H1 (cell line): ENCODE results near the gene RXRA. TPM values are rescaled to one million over a fixed set of nuclear protein-coding genes. Genes with fewer than 3 reads are reported as not detected.
A peak's percentile ranks its signal among the peaks of the same experiment; 100 is the strongest.

Experiments
- CTCF ChIA-PET: fragments of 300-600 bp; sonication (Branson Sonifier 250); formaldehyde crosslinking; loops from one replicate; lab custom pipeline; 2021; ENCODE audit not compliant: partially characterized antibody; lab: Charles Lee
- POLR2A ChIA-PET: fragments of 300-600 bp; sonication (Branson Sonifier 250); formaldehyde crosslinking; loops from one replicate; lab custom pipeline; 2021; ENCODE audit warnings: inconsistent platforms; ENCODE audit not compliant: partially characterized antibody; lab: Charles Lee
- DNase-seq, 2 experiments: peaks; one replicate each; pipeline versions ENCODE4 v3.0.0 to v3.0.0-alpha.2; 2010 to 2022; ENCODE audit warnings: low spot score in 2 of 2, low read depth in 1 of 2, mixed read lengths in 1 of 2
- FAIRE-seq: peaks from 2 replicates; lab custom pipeline; 2011; peaks lifted over from hg19 to GRCh38; lab: Jason Lieb, UNC
- H2AFZ ChIP-seq: 2 replicates; pipeline ENCODE4 v1.8.1; 2012; ENCODE audit warnings: low read length, inconsistent platforms
- H2AK5ac ChIP-seq: 2 replicates; pipeline ENCODE4 v1.6.1; 2013; ENCODE audit warnings: low read depth, low read length
- H2BK120ac ChIP-seq: replicated peaks from 2 replicates; pipeline ENCODE3; 2013; ENCODE audit warnings: low read depth, low read length, inconsistent platforms
- H2BK12ac ChIP-seq: 2 replicates; pipeline ENCODE4 v1.6.1; 2013; ENCODE audit warnings: low read depth, low read length
- H2BK15ac ChIP-seq: 2 replicates; pipeline ENCODE4 v1.6.1; 2013; ENCODE audit warnings: low read length
- H2BK20ac ChIP-seq: 2 replicates; pipeline ENCODE4 v1.6.1; 2013; ENCODE audit warnings: low read length
- H2BK5ac ChIP-seq: 2 replicates; pipeline ENCODE4 v1.6.1; 2013; ENCODE audit warnings: low read depth, low read length
- H3K14ac ChIP-seq: 2 replicates; pipeline ENCODE4 v1.6.1; 2013; ENCODE audit warnings: inconsistent platforms; ENCODE audit not compliant: insufficient read length
- H3K18ac ChIP-seq: 2 replicates; pipeline ENCODE4 v1.6.1; 2013; ENCODE audit warnings: low read length; ENCODE audit errors: extremely low read depth
- H3K23ac ChIP-seq: 2 replicates; pipeline ENCODE4 v1.6.1; 2013; ENCODE audit warnings: inconsistent platforms; ENCODE audit not compliant: insufficient read length
- H3K23me2 ChIP-seq: 2 replicates; pipeline ENCODE4 v1.6.1; 2013; ENCODE audit warnings: low read depth, low read length
- H3K27ac ChIP-seq: 2 replicates; pipeline ENCODE4 v1.6.1; 2011; ENCODE audit warnings: low read depth, low read length, inconsistent platforms
- H3K27me3 ChIP-seq, 4 experiments: replicated peaks in 1 of 4; 1 replicate in 1 of 4; 2 replicates in 3 of 4; pipeline versions ENCODE4 v1.6.1 to v1.8.1; 2011 to 2013; ENCODE audit warnings: low read length in 3 of 4, mild to moderate bottlenecking in 3 of 4, inconsistent platforms in 2 of 4, mixed read lengths in 2 of 4, moderate library complexity in 1 of 4; ENCODE audit not compliant: control insufficient read depth in 3 of 4, insufficient read depth in 3 of 4; ENCODE audit errors: extremely low read depth in 1 of 4
- H3K36me3 ChIP-seq, 4 experiments: 2 replicates each; pipeline versions ENCODE4 v1.6.1 to v1.8.1; 2011 to 2013; ENCODE audit warnings: mild to moderate bottlenecking in 4 of 4, low read length in 3 of 4, moderate library complexity in 2 of 4, control low read depth in 1 of 4, inconsistent platforms in 1 of 4; ENCODE audit not compliant: insufficient read depth in 4 of 4, control insufficient read depth in 2 of 4
- H3K4ac ChIP-seq: replicated peaks from 2 replicates; pipeline ENCODE3; 2013; ENCODE audit warnings: low read length, low read depth, mixed read lengths, inconsistent platforms; ENCODE audit not compliant: insufficient read length
- H3K4me1 ChIP-seq, 4 experiments: replicated peaks in 1 of 4; 1 replicate in 1 of 4; 2 replicates in 3 of 4; pipeline versions ENCODE4 v1.6.1 to v1.8.1; 2011 to 2013; ENCODE audit warnings: low read length in 3 of 4, inconsistent platforms in 2 of 4, mixed read lengths in 1 of 4; ENCODE audit not compliant: insufficient read depth in 4 of 4, control insufficient read depth in 3 of 4
- H3K4me2 ChIP-seq, 2 experiments: 2 replicates each; pipeline versions ENCODE4 v1.6.1 to v1.8.1; 2011 to 2013; ENCODE audit warnings: low read depth in 2 of 2, low read length in 2 of 2, control low read depth in 1 of 2, inconsistent platforms in 1 of 2, mild to moderate bottlenecking in 1 of 2; ENCODE audit not compliant: insufficient read depth in 1 of 2
- H3K4me3 ChIP-seq, 4 experiments: fragments of 200-600, 300-600 bp in 1 of 4; sonication (generic), shearing (Covaris generic), sonication (Bioruptor Twin) in 1 of 4; 2 replicates each; pipeline versions ENCODE4 v1.5.1 to v1.8.1; 2011 to 2016; ENCODE audit warnings: low read length in 4 of 4, low read depth in 3 of 4, control low read depth in 2 of 4, inconsistent platforms in 2 of 4, mild to moderate bottlenecking in 2 of 4, mixed read lengths in 1 of 4, moderate library complexity in 1 of 4; ENCODE audit not compliant: insufficient read depth in 2 of 4; ENCODE audit errors: extremely low read depth in 1 of 4
- H3K56ac ChIP-seq: replicated peaks from 2 replicates; pipeline ENCODE3; 2013; ENCODE audit warnings: low read depth, mild to moderate bottlenecking, mixed read lengths, low read length, inconsistent platforms; ENCODE audit not compliant: insufficient read length
- H3K79me1 ChIP-seq: 2 replicates; pipeline ENCODE4 v1.6.1; 2013; ENCODE audit warnings: low read depth, low read length, control low read depth
- H3K79me2 ChIP-seq, 2 experiments: 2 replicates each; pipeline versions ENCODE4 v1.6.1 to v1.8.1; 2012 to 2013; ENCODE audit warnings: low read length in 2 of 2, mild to moderate bottlenecking in 2 of 2, inconsistent platforms in 1 of 2; ENCODE audit not compliant: insufficient read depth in 2 of 2, control insufficient read depth in 1 of 2
- H3K9ac ChIP-seq, 4 experiments: replicated peaks in 1 of 4; 1 replicate in 1 of 4; 2 replicates in 3 of 4; pipeline versions ENCODE4 v1.6.1 to v1.8.1; 2011 to 2013; ENCODE audit warnings: low read depth in 3 of 4, low read length in 3 of 4, control low read depth in 2 of 4, mild to moderate bottlenecking in 2 of 4, moderate library complexity in 2 of 4, inconsistent platforms in 1 of 4; ENCODE audit errors: extremely low read depth in 1 of 4
- H3K9me3 ChIP-seq, 2 experiments: 2 replicates each; pipeline versions ENCODE4 v1.6.1 to v1.8.1; 2012 to 2013; ENCODE audit warnings: mild to moderate bottlenecking in 2 of 2, moderate library complexity in 2 of 2, control low read depth in 1 of 2, inconsistent platforms in 1 of 2, low read depth in 1 of 2, low read length in 1 of 2, mixed read lengths in 1 of 2; ENCODE audit not compliant: insufficient read depth in 2 of 2
- H4K20me1 ChIP-seq, 2 experiments: replicated peaks in 1 of 2; 2 replicates each; pipeline versions ENCODE3 to v1.8.1; 2011 to 2013; ENCODE audit warnings: inconsistent platforms in 2 of 2, low read length in 2 of 2, mild to moderate bottlenecking in 1 of 2; ENCODE audit not compliant: insufficient read depth in 2 of 2, control insufficient read depth in 1 of 2
- H4K5ac ChIP-seq: 2 replicates; pipeline ENCODE4 v1.6.1; 2013; ENCODE audit warnings: low read length, low read depth, mixed read lengths, inconsistent platforms; ENCODE audit not compliant: insufficient read length
- H4K8ac ChIP-seq: 2 replicates; pipeline ENCODE4 v1.8.0; 2013; ENCODE audit warnings: mild to moderate bottlenecking, moderate library complexity, low read length, inconsistent platforms; ENCODE audit not compliant: insufficient read depth; ENCODE audit errors: extremely low read depth
- H4K91ac ChIP-seq: replicated peaks from 2 replicates; pipeline ENCODE3; 2013; ENCODE audit warnings: low read length, mixed read lengths, inconsistent platforms; ENCODE audit not compliant: insufficient read length
- BACH1 ChIP-seq: IDR thresholded peaks from 2 replicates; pipeline ENCODE4 v1.6.1; 2012; ENCODE audit warnings: low read length, improper control_type of control experiment
- CTCF ChIP-seq, 3 experiments: IDR thresholded peaks; 1 replicate in 2 of 3; 2 replicates in 1 of 3; pipeline versions ENCODE4 v1.5.1 to v1.6.1; 2011; ENCODE audit warnings: low read length in 3 of 3, mild to moderate bottlenecking in 3 of 3, inconsistent platforms in 2 of 3, low read depth in 1 of 3, moderate library complexity in 1 of 3; ENCODE audit not compliant: insufficient read depth in 1 of 3; ENCODE audit errors: control extremely low read depth in 1 of 3
- FOSL1 ChIP-seq: IDR thresholded peaks from 2 replicates; pipeline ENCODE4 v1.6.1; 2011; ENCODE audit warnings: mild to moderate bottlenecking, low read depth, low read length, moderate library complexity; ENCODE audit not compliant: insufficient read depth
- GTF2F1 ChIP-seq: IDR thresholded peaks from 2 replicates; pipeline ENCODE4 v1.6.1; 2012; ENCODE audit warnings: low read depth, low read length, improper control_type of control experiment, borderline replicate concordance
- JUN ChIP-seq: IDR thresholded peaks from 2 replicates; pipeline ENCODE4 v1.6.1; 2011; ENCODE audit warnings: low read depth, mild to moderate bottlenecking, improper control_type of control experiment, low read length
- JUND ChIP-seq: IDR thresholded peaks from 2 replicates; pipeline ENCODE4 v1.6.1; 2011; ENCODE audit warnings: mild to moderate bottlenecking, improper control_type of control experiment, low read length
- PHF8 ChIP-seq: fragments of 200-600 bp; sonication (generic); conservative IDR thresholded peaks from 2 replicates; pipeline ENCODE4 v1.7.1; 2012; ENCODE audit warnings: low read depth, mild to moderate bottlenecking, inconsistent platforms, low read length, moderate library complexity
- USF2 ChIP-seq: IDR thresholded peaks from 2 replicates; pipeline ENCODE4 v1.6.1; 2011; ENCODE audit warnings: low read length, improper control_type of control experiment
- YY1 ChIP-seq: IDR thresholded peaks from 2 replicates; pipeline ENCODE4 v1.6.1; 2011; ENCODE audit warnings: low read depth, mild to moderate bottlenecking, low read length
- ZNF274 ChIP-seq: IDR thresholded peaks from 2 replicates; pipeline ENCODE4 v1.7.0; 2012; ENCODE audit warnings: low read length, borderline replicate concordance; ENCODE audit errors: extremely low read depth
- WGBS, 2 experiments: shearing (Covaris generic) in 1 of 2; methylation state at CpG; one replicate each; pipeline versions ENCODE4 v1.1.6 to v1.1.7; 2013 to 2015; ENCODE audit warnings: low lambda C conversion rate in 2 of 2, mixed read lengths in 2 of 2, inconsistent platforms in 1 of 2, low coverage in 1 of 2, missing lambda C conversion rate in 1 of 2; ENCODE audit not compliant: insufficient replicate concordance in 2 of 2, insufficient coverage in 1 of 2, insufficient read length in 1 of 2; ENCODE audit errors: extremely low coverage in 1 of 2, missing lambda C conversion rate in 1 of 2; 5-methylcytosine and 5-hydroxymethylcytosine counted together
- polyA plus RNA-seq, 7 experiments: library from polyadenylated mRNA; depleted of rRNA in 3 of 7; stranded (reverse) in 5 of 7; unstranded in 2 of 7; fragments of >200 nt in 5 of 7; fragments of 200-250 nt in 2 of 7; gene quantifications; 1 replicate in 5 of 7; 2 replicates in 1 of 7; 4 replicates in 1 of 7; pipeline versions ENCODE4 v1.2.1 to v1.2.3, GENCODE V29; 2011 to 2013; ENCODE audit warnings: missing spikeins in 2 of 7, mixed read lengths in 2 of 7
- total RNA-seq: library from RNA; stranded (reverse); fragmentation: NEBNext Ultra II Directional; extraction: Animal tissue kit (Norgen Biotek cat#: 25700); gene quantifications from 2 replicates; pipeline ENCODE4 v1.2.1, GENCODE V29; 2021

The RXRA gene
- total and polyA plus RNA-seq, 2 of the 8 experiments (the other 6 are each of a cell fraction or from before 2014, with no cell fraction given): 9.8 to 29.4 TPM

- POLR2A ChIA-PET: no interaction called here
- H3K9ac ChIP-seq: no peak overlapping the region; a peak in 2 of 7 replicates
- TF ChIP-seq GTF2F1 (no peak), JUN (no peak), FOSL1 (no peak), JUND (no peak), ZNF274 (no peak), CTCF (IDR thresholded peaks at IDR 0.05; ENCODE audit: control extremely low read depth in 1 of 3, insufficient read depth in 1 of 3, low read depth in 1 of 3, low read length in 3 of 3) (no peak), BACH1 (no peak), USF2 (no peak), YY1 (no peak), PHF8 (no peak)
- H2BK20ac ChIP-seq: no peak overlapping the region
- H2BK15ac ChIP-seq: no peak overlapping the region
- H3K4me1 ChIP-seq: peaks cover 0 to 12% (median 3%) of the 10 kb centered on the region in 4 experiments; a peak in 5 of 7 replicates
- H4K20me1 ChIP-seq: peaks cover 14 to 56% of the 10 kb centered on the region in 2 experiments
- no peak overlapping the region for H2AFZ ChIP-seq
- H3K4me2 ChIP-seq: no peak overlapping the region
- no peaks in the 10 kb centered on the region for H3K9me3 ChIP-seq
- H2BK120ac ChIP-seq: no peak overlapping the region
- H4K91ac ChIP-seq: no peak overlapping the region
- no peak overlapping the region; the same call in 1 of the 2 replicates for H4K8ac ChIP-seq
- H3K23me2 ChIP-seq: no peaks in the 10 kb centered on the region
- H3K56ac ChIP-seq: no peak overlapping the region
- no peak overlapping the region for H3K4me3 ChIP-seq
- no peak overlapping the region for H4K5ac ChIP-seq
- H2BK12ac ChIP-seq: no peak overlapping the region
- peaks cover 41% of the 10 kb centered on the region for H3K79me1 ChIP-seq
- H3K14ac ChIP-seq: no peak overlapping the region
- WGBS, 2 experiments: 93% methylated on average over 12 of the region's 12 CpGs; no CpG with 5 or more reads in 1 of the 2 experiments
- H3K27me3 ChIP-seq: no peaks in the 10 kb centered on the region
- H3K18ac ChIP-seq: no peak overlapping the region; the same call in 1 of the 2 replicates
- no peak overlapping the region for H3K4ac ChIP-seq
- peak overlapping the region; percentile 71; the same call in 1 of the 2 replicates for H2BK5ac ChIP-seq
- no peak for FAIRE-seq
- no peaks in the 10 kb centered on the region for H3K36me3 ChIP-seq
- H3K27ac ChIP-seq: no peak overlapping the region
- no peak overlapping the region for H3K23ac ChIP-seq
- H2AK5ac ChIP-seq: no peak overlapping the region
- no peak for DNase-seq
- H3K79me2 ChIP-seq: peaks cover 0 to 56% of the 10 kb centered on the region in 2 experiments; a peak in 1 of 4 replicates
- CTCF ChIA-PET: interaction anchor here (0.7 to 3.1 kb wide), 6 partner anchors 9 to 185 kb away, joined by 3 to 15 read pairs (median 4); no protein-coding TSS in a partner anchor
Measured at GRCh38 chr9:134353539-134353938, 27.3 kb downstream of the RXRA start.
